ACC112 (cell line): Measurements from ENCODE around the gene METTL14.

ENCODE experiments used
- H2AFZ ChIP-seq: fragments of 200-600 bp; sonication (generic); one replicate; pipeline ENCODE4 v1.6.0; 2017; ENCODE audit warnings: antibody characterized with exemption, low read length; ENCODE audit not compliant: unreplicated experiment
- H3K27ac ChIP-seq: fragments of 200-600 bp; sonication (generic); 2 replicates; pipeline ENCODE4 v1.5.1; 2014; ENCODE audit warnings: low read depth, mild to moderate bottlenecking, antibody characterized with exemption, low read length, moderate library complexity
- H3K27me3 ChIP-seq: fragments of 200-600 bp; sonication (generic); 2 replicates; pipeline ENCODE4 v1.6.1; 2014; ENCODE audit warnings: mild to moderate bottlenecking, antibody characterized with exemption, low read length, moderate library complexity, mixed read lengths; ENCODE audit not compliant: insufficient read depth
- H3K36me3 ChIP-seq: fragments of 200-600 bp; sonication (generic); 2 replicates; pipeline ENCODE4 v1.6.1; 2016; ENCODE audit warnings: mild to moderate bottlenecking, antibody characterized with exemption, low read length, moderate library complexity, mixed read lengths; ENCODE audit not compliant: insufficient read depth
- H3K4me1 ChIP-seq: fragments of 200-600 bp; sonication (generic); one replicate; pipeline ENCODE4 v1.6.1; 2016; ENCODE audit warnings: low read length, mixed read lengths; ENCODE audit not compliant: insufficient read depth, unreplicated experiment, control insufficient read depth
- H3K4me3 ChIP-seq: fragments of 200-600 bp; sonication (generic); 2 replicates; pipeline ENCODE4 v1.5.1; 2014; ENCODE audit warnings: mild to moderate bottlenecking, low read depth, low read length
- H3K79me2 ChIP-seq: fragments of 200-600 bp; sonication (generic); one replicate; pipeline ENCODE4 v1.6.0; 2016; ENCODE audit warnings: low read length; ENCODE audit not compliant: control insufficient read depth, unreplicated experiment, insufficient read depth

Gene METTL14

GRCh38 chr4:118749347-118749988, 64.3 kb downstream of the METTL14 start:
- Histone ChIP-seq H3K27ac (no peak overlapping the region), H3K27me3 (no peaks in the 10 kb centered on the region), H2AFZ (no peak overlapping the region), H3K79me2 (peaks cover 17% of the 10 kb centered on the region), H3K4me3 (no peak overlapping the region), H3K4me1 (peaks cover 29% of the 10 kb centered on the region), H3K36me3 (peaks cover 39% of the 10 kb centered on the region)

DNA sequence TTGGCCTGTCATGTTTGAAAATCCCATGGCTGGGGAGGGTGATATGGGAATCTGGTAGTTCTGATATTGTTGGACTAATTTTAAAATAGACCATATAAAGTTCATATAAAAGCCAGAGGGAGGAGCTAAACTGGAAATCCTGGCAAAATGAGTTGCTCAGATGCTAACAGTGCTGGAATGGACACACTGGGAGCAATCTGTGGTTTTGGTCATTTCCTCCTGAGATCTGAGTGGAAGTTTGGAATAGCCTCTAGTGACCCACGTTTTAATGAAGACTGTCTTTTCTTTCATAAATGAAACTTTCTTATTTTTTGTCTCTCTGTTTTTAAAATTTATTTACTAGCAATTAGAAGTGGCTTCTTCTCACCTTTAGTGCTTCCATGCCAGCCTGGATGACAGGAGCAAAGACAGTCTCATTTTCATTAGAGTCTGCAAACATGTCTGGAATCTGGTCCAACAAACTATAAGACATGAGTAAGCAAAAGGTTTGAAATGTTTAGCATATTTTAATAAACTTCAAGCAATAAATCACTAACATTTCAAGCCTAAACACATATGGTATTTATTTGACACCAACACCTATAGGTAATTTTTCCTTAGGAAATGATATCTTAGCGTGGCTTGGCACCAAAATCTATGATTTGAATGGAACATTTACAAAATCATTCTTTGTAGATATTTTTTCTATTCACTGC, 66.6 kb downstream of the METTL14 start:
- Histone ChIP-seq H3K4me1 (peaks cover 50% of the 10 kb centered on the region), H3K36me3 (peaks cover 42% of the 10 kb centered on the region), H3K79me2 (peaks cover 35% of the 10 kb centered on the region), H2AFZ (no peak overlapping the region), H3K4me3 (no peak overlapping the region), H3K27ac (peak overlapping the region; percentile 56), H3K27me3 (no peaks in the 10 kb centered on the region)

- peaks cover 49% of the 10 kb centered on the region for H3K36me3 ChIP-seq
- peaks cover 58% of the 10 kb centered on the region for H3K4me1 ChIP-seq
- no peak overlapping the region for H3K4me3 ChIP-seq
- H3K79me2 ChIP-seq: peaks cover 42% of the 10 kb centered on the region
- H2AFZ ChIP-seq: no peak overlapping the region
- peak overlapping the region; percentile 56 for H3K27ac ChIP-seq
- no peaks in the 10 kb centered on the region for H3K27me3 ChIP-seq
These were observed 67.4 kb downstream of the METTL14 start for GRCh38 chr4:118752551-118752950.

DNA sequence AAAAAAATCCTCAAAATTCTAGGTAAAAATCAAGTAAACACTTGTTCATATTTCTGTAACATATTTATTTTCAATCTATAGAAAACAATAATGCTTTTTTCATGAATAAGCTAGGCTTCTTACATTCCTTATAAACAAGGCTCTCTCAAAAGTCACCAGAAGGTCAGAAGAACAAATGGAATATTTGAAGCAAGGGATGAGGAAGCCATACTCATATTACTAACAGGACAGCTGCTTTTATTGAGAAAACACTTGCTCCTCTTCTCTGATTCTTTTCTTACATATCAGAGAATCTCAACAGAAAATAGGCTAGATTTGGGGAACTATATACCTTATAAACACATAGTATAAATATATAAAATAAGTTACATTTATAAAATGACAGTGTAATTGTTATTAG, 67.9 kb downstream of the METTL14 start:
- H3K79me2 ChIP-seq: peaks cover 45% of the 10 kb centered on the region
- H3K27ac ChIP-seq: peak overlapping the region; percentile 70
- peaks cover 63% of the 10 kb centered on the region for H3K4me1 ChIP-seq
- H3K4me3 ChIP-seq: no peak overlapping the region
- H3K27me3 ChIP-seq: no peaks in the 10 kb centered on the region
- H3K36me3 ChIP-seq: peaks cover 52% of the 10 kb centered on the region
- H2AFZ ChIP-seq: no peak overlapping the region

- no peak overlapping the region for H3K4me3 ChIP-seq
- peak overlapping the region; percentile 70 for H3K27ac ChIP-seq
- H3K27me3 ChIP-seq: no peaks in the 10 kb centered on the region
- peaks cover 46% of the 10 kb centered on the region for H3K79me2 ChIP-seq
- H2AFZ ChIP-seq: no peak overlapping the region
- peaks cover 52% of the 10 kb centered on the region for H3K36me3 ChIP-seq
- peaks cover 69% of the 10 kb centered on the region for H3K4me1 ChIP-seq
These were observed 68.5 kb downstream of the METTL14 start for GRCh38 chr4:118753685-118754084.

GRCh38 chr4:118754890-118755289, 69.7 kb downstream of the METTL14 start:
- peaks cover 62% of the 10 kb centered on the region for H3K36me3 ChIP-seq
- H3K4me3 ChIP-seq: no peak overlapping the region
- no peak overlapping the region for H2AFZ ChIP-seq
- peaks cover 58% of the 10 kb centered on the region for H3K79me2 ChIP-seq
- H3K27ac ChIP-seq: peak overlapping the region; percentile 70
- peaks cover 81% of the 10 kb centered on the region for H3K4me1 ChIP-seq
- H3K27me3 ChIP-seq: no peaks in the 10 kb centered on the region

DNA sequence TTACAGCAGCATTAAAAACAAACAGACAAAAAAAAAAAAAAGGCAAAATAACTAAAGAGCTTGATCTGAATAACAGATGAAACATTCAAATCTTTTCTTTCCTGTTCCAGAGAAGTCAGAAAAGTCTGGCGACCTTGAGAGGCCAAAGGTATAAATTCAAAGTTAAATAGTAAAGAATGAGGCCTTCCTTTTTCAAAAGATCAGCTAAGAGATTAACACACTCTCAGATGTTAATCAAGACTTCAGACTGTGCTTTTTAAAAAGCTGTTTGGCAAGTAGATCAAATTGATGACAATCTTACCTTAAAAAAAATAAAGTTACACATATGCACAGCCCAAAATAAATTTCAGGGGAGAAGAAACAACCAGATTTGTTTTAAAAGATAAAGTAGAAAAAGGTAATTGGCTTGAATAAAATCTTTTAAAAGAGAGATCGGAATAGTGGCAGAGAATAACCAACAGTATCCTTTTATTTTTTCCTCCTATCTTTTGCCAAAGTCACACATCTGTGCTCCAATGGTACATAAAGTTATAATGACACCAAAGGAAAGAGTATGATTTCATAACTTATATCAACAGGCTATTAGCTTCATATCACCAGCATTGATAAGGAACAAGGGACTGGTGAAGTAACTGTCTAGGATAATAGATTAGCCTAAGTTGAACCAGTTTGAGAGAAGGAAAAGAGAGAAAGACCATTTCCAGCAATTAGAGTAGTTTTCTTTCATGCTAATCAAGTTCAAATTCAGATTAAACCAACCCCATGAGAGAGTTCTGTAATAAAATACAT, 70.4 kb downstream of the METTL14 start:
- Histone ChIP-seq H3K36me3 (peaks cover 59% of the 10 kb centered on the region), H3K27ac (peak overlapping the region; percentile 70), H3K27me3 (no peaks in the 10 kb centered on the region), H3K4me1 (peaks cover 88% of the 10 kb centered on the region), H3K79me2 (peaks cover 65% of the 10 kb centered on the region), H3K4me3 (no peak overlapping the region), H2AFZ (no peak overlapping the region)

GRCh38 chr4:118756429-118756828, 71.2 kb downstream of the METTL14 start:
- peaks cover 93% of the 10 kb centered on the region for H3K4me1 ChIP-seq
- H3K27me3 ChIP-seq: no peaks in the 10 kb centered on the region
- peaks cover 62% of the 10 kb centered on the region for H3K36me3 ChIP-seq
- no peak overlapping the region for H3K4me3 ChIP-seq
- H2AFZ ChIP-seq: no peak overlapping the region
- H3K79me2 ChIP-seq: peaks cover 70% of the 10 kb centered on the region
- peak overlapping the region; percentile 70; the same call in 1 of the 2 replicates for H3K27ac ChIP-seq

- peaks cover 72% of the 10 kb centered on the region for H3K79me2 ChIP-seq
- H3K4me1 ChIP-seq: peaks cover 95% of the 10 kb centered on the region
- peak overlapping the region; percentile 65; the same call in 1 of the 2 replicates for H3K27ac ChIP-seq
- H2AFZ ChIP-seq: no peak overlapping the region
- no peaks in the 10 kb centered on the region for H3K27me3 ChIP-seq
- H3K4me3 ChIP-seq: no peak overlapping the region
- H3K36me3 ChIP-seq: peaks cover 63% of the 10 kb centered on the region
These were observed 71.8 kb downstream of the METTL14 start for GRCh38 chr4:118756958-118757357.

GRCh38 chr4:118757761-118758251, 72.6 kb downstream of the METTL14 start:
- peak overlapping the region; percentile 65 for H3K27ac ChIP-seq
- peaks cover 61% of the 10 kb centered on the region for H3K36me3 ChIP-seq
- H3K79me2 ChIP-seq: peaks cover 80% of the 10 kb centered on the region
- no peaks in the 10 kb centered on the region for H3K27me3 ChIP-seq
- H2AFZ ChIP-seq: no peak overlapping the region
- H3K4me3 ChIP-seq: no peak overlapping the region
- peaks cover 94% of the 10 kb centered on the region for H3K4me1 ChIP-seq
